H9 (cell line): Measurements from ENCODE around the gene CDH4. TPM values are rescaled to one million over a fixed set of nuclear protein-coding genes. Genes with fewer than 3 reads are reported as not detected.

Source experiments
- DNase-seq: peaks from one replicate; pipeline ENCODE4 v3.0.0-alpha.2; 2017
- H2AFZ ChIP-seq: one replicate; pipeline ENCODE4 v1.6.1; 2013; ENCODE audit warnings: mild to moderate bottlenecking, low read length, control low read depth, moderate library complexity
- H2AK5ac ChIP-seq: 2 replicates; pipeline ENCODE4 v1.6.1; 2013; ENCODE audit warnings: low read length, control low read depth, mixed read lengths; ENCODE audit not compliant: insufficient read length
- H2BK120ac ChIP-seq: one replicate; pipeline ENCODE4 v1.6.1; 2013; ENCODE audit warnings: low read depth, mild to moderate bottlenecking, low read length, control low read depth, inconsistent platforms; ENCODE audit not compliant: poor library complexity, severe bottlenecking
- H2BK12ac ChIP-seq: 2 replicates; pipeline ENCODE4 v1.6.1; 2013; ENCODE audit warnings: low read length, control low read depth, mixed read lengths, low read depth; ENCODE audit not compliant: insufficient read length
- H2BK15ac ChIP-seq: 2 replicates; pipeline ENCODE4 v1.6.1; 2013; ENCODE audit warnings: low read depth, low read length, control low read depth
- H2BK20ac ChIP-seq: one replicate; pipeline ENCODE4 v1.6.1; 2013; ENCODE audit warnings: low read depth, mild to moderate bottlenecking, low read length, control low read depth, inconsistent platforms; ENCODE audit not compliant: poor library complexity, severe bottlenecking
- H2BK5ac ChIP-seq: 2 replicates; pipeline ENCODE4 v1.6.1; 2013; ENCODE audit warnings: low read length, control low read depth, mixed read lengths; ENCODE audit not compliant: insufficient read length
- H3K14ac ChIP-seq: 2 replicates; pipeline ENCODE4 v1.6.1; 2013; ENCODE audit warnings: low read length, control low read depth; ENCODE audit not compliant: insufficient read depth
- H3K18ac ChIP-seq: 2 replicates; pipeline ENCODE4 v1.6.1; 2013; ENCODE audit warnings: low read depth, mild to moderate bottlenecking, mixed read lengths, low read length, control low read depth; ENCODE audit not compliant: insufficient read length
- H3K23ac ChIP-seq: 2 replicates; pipeline ENCODE4 v1.6.1; 2013; ENCODE audit warnings: low read length, control low read depth, mixed read lengths, low read depth; ENCODE audit not compliant: insufficient read length
- H3K23me2 ChIP-seq: 2 replicates; pipeline ENCODE4 v1.6.1; 2013; ENCODE audit warnings: low read depth, mild to moderate bottlenecking, mixed read lengths, low read length, control low read depth; ENCODE audit not compliant: insufficient read length, poor library complexity, severe bottlenecking
- H3K27ac ChIP-seq: 2 replicates; pipeline ENCODE4 v1.5.1; 2013; ENCODE audit warnings: low read length, control low read depth, mixed read lengths, low read depth; ENCODE audit not compliant: insufficient read length
- H3K27me3 ChIP-seq: 2 replicates; pipeline ENCODE4 v1.6.1; 2013; ENCODE audit warnings: low read length, control low read depth, inconsistent platforms; ENCODE audit not compliant: insufficient read depth
- H3K4ac ChIP-seq: 2 replicates; pipeline ENCODE4 v1.6.1; 2013; ENCODE audit warnings: low read depth, mild to moderate bottlenecking, control low read depth, inconsistent platforms, low read length, moderate library complexity
- H3K4me1 ChIP-seq: 2 replicates; pipeline ENCODE4 v1.6.1; 2013; ENCODE audit warnings: low read length, control low read depth, inconsistent platforms; ENCODE audit not compliant: insufficient read depth
- H3K4me2 ChIP-seq: 2 replicates; pipeline ENCODE4 v1.6.1; 2013; ENCODE audit warnings: low read length, control low read depth, mixed read lengths; ENCODE audit not compliant: insufficient read length, insufficient read depth
- H3K56ac ChIP-seq: 2 replicates; pipeline ENCODE4 v1.6.1; 2013; ENCODE audit warnings: low read depth, mild to moderate bottlenecking, mixed read lengths, low read length, control low read depth; ENCODE audit not compliant: insufficient read length
- H3K79me1 ChIP-seq: 2 replicates; pipeline ENCODE4 v1.6.1; 2013; ENCODE audit warnings: low read depth, mild to moderate bottlenecking, moderate library complexity, low read length, control low read depth, inconsistent platforms; ENCODE audit not compliant: insufficient read depth, poor library complexity, severe bottlenecking
- H3K79me2 ChIP-seq: 2 replicates; pipeline ENCODE4 v1.6.1; 2013; ENCODE audit warnings: low read length, control low read depth, inconsistent platforms; ENCODE audit not compliant: insufficient read depth
- H3K9ac ChIP-seq: 2 replicates; pipeline ENCODE4 v1.6.1; 2013; ENCODE audit warnings: low read length, control low read depth, mixed read lengths; ENCODE audit not compliant: insufficient read length; ENCODE audit errors: extremely low read depth
- H3K9me3 ChIP-seq: one replicate; pipeline ENCODE4 v1.6.1; 2013; ENCODE audit warnings: low read depth, low read length, inconsistent platforms; ENCODE audit not compliant: control insufficient read depth
- H3T11ph ChIP-seq: one replicate; pipeline ENCODE4 v1.6.1; 2013; ENCODE audit warnings: mild to moderate bottlenecking, low read length, control low read depth, inconsistent platforms
- H4K20me1 ChIP-seq: one replicate; pipeline ENCODE4 v1.6.1; 2013; ENCODE audit not compliant: control insufficient read depth, insufficient read length, insufficient read depth
- H4K5ac ChIP-seq: 2 replicates; pipeline ENCODE4 v1.6.1; 2013; ENCODE audit warnings: low read depth, mild to moderate bottlenecking, mixed read lengths, low read length, control low read depth; ENCODE audit not compliant: insufficient read length
- H4K8ac ChIP-seq: replicated peaks from 2 replicates; pipeline ENCODE4 v1.6.1; 2013; ENCODE audit warnings: low read length, control low read depth, mixed read lengths, low read depth; ENCODE audit not compliant: insufficient read length
- H4K91ac ChIP-seq: 2 replicates; pipeline ENCODE4 v1.6.1; 2013; ENCODE audit warnings: low read depth, mild to moderate bottlenecking, moderate library complexity, mixed read lengths, low read length, control low read depth; ENCODE audit not compliant: insufficient read length
- H3K27ac Mint-ChIP-seq, 3 experiments: 2 replicates in 2 of 3; 3 replicates in 1 of 3; pipeline ENCODE4 v1.8.0; 2020 to 2021; ENCODE audit warnings: mixed read lengths in 3 of 3, mild to moderate bottlenecking in 1 of 3, moderate library complexity in 1 of 3
- H3K27me3 Mint-ChIP-seq: 2 replicates; pipeline ENCODE4 v1.8.0; 2021; ENCODE audit warnings: low read depth, mild to moderate bottlenecking, moderate library complexity, mixed read lengths
- H3K36me3 Mint-ChIP-seq, 3 experiments: 2 replicates in 2 of 3; 3 replicates in 1 of 3; pipeline ENCODE4 v1.8.0; 2020 to 2021; ENCODE audit warnings: low read depth in 3 of 3, mixed read lengths in 3 of 3; ENCODE audit not compliant: insufficient read depth in 1 of 3
- H3K4me1 Mint-ChIP-seq, 2 experiments: 2 replicates each; pipeline ENCODE4 v1.8.0; 2020; ENCODE audit warnings: mixed read lengths in 2 of 2
- H3K4me3 Mint-ChIP-seq, 2 experiments: 2 replicates in 1 of 2; 3 replicates in 1 of 2; pipeline ENCODE4 v1.8.0; 2020 to 2021; ENCODE audit warnings: mild to moderate bottlenecking in 2 of 2, mixed read lengths in 2 of 2, moderate library complexity in 1 of 2
- H3K9me3 Mint-ChIP-seq, 2 experiments: 2 replicates in 1 of 2; 3 replicates in 1 of 2; pipeline ENCODE4 v1.8.0; 2020; ENCODE audit warnings: mild to moderate bottlenecking in 2 of 2, mixed read lengths in 2 of 2, moderate library complexity in 1 of 2
- WGBS: extraction: QIAGEN DNeasy Blood & Tissue Kit; methylation state at CpG from one replicate; pipeline ENCODE4 v1.1.7; 2013; ENCODE audit warnings: missing lambda C conversion rate, low lambda C conversion rate, mixed read lengths; ENCODE audit not compliant: insufficient read length; ENCODE audit errors: extremely low coverage; 5-methylcytosine and 5-hydroxymethylcytosine counted together
- total RNA-seq: library from RNA; stranded (reverse); gene quantifications from 2 replicates; pipeline ENCODE4 v1.2.1, GENCODE V29; 2021
- TF ChIP-seq, protein P1 (sequence below): fragments of 200-600 bp; sonication (generic); conservative IDR thresholded peaks from 3 replicates; pipeline ENCODE4 v1.8.0; 2021; ENCODE audit warnings: antibody characterized with exemption, mild to moderate bottlenecking

Gene CDH4
- total RNA-seq, 1 experiment from 2014 or later, result 3.0 TPM

DNA sequence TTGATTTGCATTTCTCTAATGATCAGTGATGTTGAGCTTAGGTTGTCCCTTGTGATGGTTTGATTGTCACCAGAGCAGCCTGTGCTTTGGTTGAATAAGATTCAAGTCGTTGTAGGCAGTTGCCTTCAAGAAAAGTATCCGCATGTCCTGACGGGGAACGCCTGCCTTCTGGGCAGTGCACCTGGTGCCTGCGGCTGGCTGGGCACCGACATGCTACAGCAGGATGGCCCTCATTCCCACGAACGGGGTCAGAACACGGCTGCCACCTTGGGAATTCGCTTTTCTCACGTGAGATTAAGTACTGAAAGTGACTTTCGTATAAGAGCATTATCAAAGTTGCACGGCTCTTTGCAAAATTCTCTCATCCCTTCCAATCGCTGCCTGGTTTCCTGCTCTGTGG is 78.4 kb downstream of the CDH4 start:
- Histone ChIP-seq H3K4me1 (no peaks in the 10 kb centered on the region), H3K4me2 (no peak overlapping the region), H3K18ac (no peak overlapping the region), H3K79me2 (no peaks in the 10 kb centered on the region), H2BK15ac (no peak overlapping the region), H4K5ac (no peak overlapping the region), H2BK120ac (no peak overlapping the region), H2BK12ac (no peak overlapping the region), H3K23ac (no peak overlapping the region), H3K79me1 (no peaks in the 10 kb centered on the region), H4K8ac (no peak overlapping the region), H3K23me2 (no peaks in the 10 kb centered on the region), H3K9me3 (no peaks in the 10 kb centered on the region), H2AFZ (no peak overlapping the region), H2BK20ac (no peak overlapping the region), H2AK5ac (no peak overlapping the region), H3K9ac (no peak overlapping the region), H3K27me3 (peaks cover 5% of the 10 kb centered on the region; the same call in 1 of the 2 replicates), H3K4ac (no peak overlapping the region), H4K20me1 (no peaks in the 10 kb centered on the region), H3K14ac (no peak overlapping the region), H2BK5ac (no peak overlapping the region), H3T11ph (no peak overlapping the region), H3K56ac (no peak overlapping the region), H3K27ac (no peak overlapping the region), H4K91ac (no peak overlapping the region)
- TF ChIP-seq, protein P1, sequence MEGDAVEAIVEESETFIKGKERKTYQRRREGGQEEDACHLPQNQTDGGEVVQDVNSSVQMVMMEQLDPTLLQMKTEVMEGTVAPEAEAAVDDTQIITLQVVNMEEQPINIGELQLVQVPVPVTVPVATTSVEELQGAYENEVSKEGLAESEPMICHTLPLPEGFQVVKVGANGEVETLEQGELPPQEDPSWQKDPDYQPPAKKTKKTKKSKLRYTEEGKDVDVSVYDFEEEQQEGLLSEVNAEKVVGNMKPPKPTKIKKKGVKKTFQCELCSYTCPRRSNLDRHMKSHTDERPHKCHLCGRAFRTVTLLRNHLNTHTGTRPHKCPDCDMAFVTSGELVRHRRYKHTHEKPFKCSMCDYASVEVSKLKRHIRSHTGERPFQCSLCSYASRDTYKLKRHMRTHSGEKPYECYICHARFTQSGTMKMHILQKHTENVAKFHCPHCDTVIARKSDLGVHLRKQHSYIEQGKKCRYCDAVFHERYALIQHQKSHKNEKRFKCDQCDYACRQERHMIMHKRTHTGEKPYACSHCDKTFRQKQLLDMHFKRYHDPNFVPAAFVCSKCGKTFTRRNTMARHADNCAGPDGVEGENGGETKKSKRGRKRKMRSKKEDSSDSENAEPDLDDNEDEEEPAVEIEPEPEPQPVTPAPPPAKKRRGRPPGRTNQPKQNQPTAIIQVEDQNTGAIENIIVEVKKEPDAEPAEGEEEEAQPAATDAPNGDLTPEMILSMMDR, result no peak
- peaks cover 0 to 5% of the 10 kb centered on the region in 2 experiments; a peak in 1 of 4 replicates for H3K4me1 Mint-ChIP-seq
- H3K36me3 Mint-ChIP-seq, result no peaks in the 10 kb centered on the region
- H3K27ac Mint-ChIP-seq, result no peak overlapping the region
- no peaks in the 10 kb centered on the region; a peak in 1 of 5 replicates for H3K9me3 Mint-ChIP-seq
- no peak for DNase-seq
- H3K27me3 Mint-ChIP-seq, result peaks cover 72% of the 10 kb centered on the region
- no CpG with 5 or more reads among the region's 14 CpGs for WGBS
- H3K4me3 Mint-ChIP-seq, result no peak overlapping the region
